NB4 (cell line): ENCODE results near the gene GAS7.

Experiments used
- DNase-seq: peaks from one replicate; pipeline ENCODE4 v3.0.0; 2010; ENCODE audit warnings: low read depth
- H3K4me3 ChIP-seq: one replicate; pipeline ENCODE4 v1.5.1; 2011; ENCODE audit warnings: mild to moderate bottlenecking, low read depth, low read length, moderate library complexity
- MAX ChIP-seq: IDR thresholded peaks from 2 replicates; pipeline ENCODE4 v1.6.1; 2011; ENCODE audit warnings: low read depth, low read length
- MYC ChIP-seq: IDR thresholded peaks from 2 replicates; pipeline ENCODE4 v1.6.1; 2011; ENCODE audit warnings: low read depth, low read length
- POLR2A ChIP-seq: IDR thresholded peaks from 2 replicates; pipeline ENCODE4 v1.6.1; 2011; ENCODE audit warnings: mild to moderate bottlenecking; ENCODE audit not compliant: insufficient read length; ENCODE audit errors: extremely low read depth
- TF ChIP-seq, protein P1 (sequence below): IDR thresholded peaks from one replicate; pipeline ENCODE4 v1.5.1; 2012; ENCODE audit warnings: low read depth, low read length

GAS7 gene

DNA sequence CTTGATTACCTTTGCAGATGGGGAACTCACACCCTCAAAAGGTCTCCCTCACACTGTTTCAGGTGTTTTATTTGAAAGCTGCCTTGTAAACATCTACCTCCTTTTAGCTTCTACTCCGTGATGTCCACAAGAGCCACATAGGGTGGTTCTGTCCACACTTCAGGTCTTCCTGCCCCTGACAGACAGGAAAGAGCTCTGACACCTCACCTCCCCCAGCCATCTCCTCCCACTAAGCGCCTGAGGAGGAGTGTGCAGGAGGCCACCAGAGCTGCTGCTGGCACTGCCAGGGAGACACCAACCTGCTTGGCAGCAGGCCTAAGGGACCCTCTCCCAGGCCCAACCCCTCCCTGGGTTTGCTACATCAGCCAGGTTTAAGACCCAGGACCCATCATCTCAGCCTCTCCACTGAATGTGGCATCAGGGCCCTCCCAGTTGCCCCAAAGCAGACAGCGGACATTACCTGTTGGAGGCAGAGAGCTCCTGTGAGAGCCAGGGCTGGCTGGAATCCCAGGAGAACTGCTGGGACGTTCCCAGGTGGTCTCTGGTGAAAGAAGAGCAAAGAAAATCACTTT lies 217.0 kb downstream of the GAS7 start:
- DNase-seq, result no peak
- TF ChIP-seq MYC (no peak), POLR2A (no peak), MAX (no peak)
- TF ChIP-seq, protein P1, sequence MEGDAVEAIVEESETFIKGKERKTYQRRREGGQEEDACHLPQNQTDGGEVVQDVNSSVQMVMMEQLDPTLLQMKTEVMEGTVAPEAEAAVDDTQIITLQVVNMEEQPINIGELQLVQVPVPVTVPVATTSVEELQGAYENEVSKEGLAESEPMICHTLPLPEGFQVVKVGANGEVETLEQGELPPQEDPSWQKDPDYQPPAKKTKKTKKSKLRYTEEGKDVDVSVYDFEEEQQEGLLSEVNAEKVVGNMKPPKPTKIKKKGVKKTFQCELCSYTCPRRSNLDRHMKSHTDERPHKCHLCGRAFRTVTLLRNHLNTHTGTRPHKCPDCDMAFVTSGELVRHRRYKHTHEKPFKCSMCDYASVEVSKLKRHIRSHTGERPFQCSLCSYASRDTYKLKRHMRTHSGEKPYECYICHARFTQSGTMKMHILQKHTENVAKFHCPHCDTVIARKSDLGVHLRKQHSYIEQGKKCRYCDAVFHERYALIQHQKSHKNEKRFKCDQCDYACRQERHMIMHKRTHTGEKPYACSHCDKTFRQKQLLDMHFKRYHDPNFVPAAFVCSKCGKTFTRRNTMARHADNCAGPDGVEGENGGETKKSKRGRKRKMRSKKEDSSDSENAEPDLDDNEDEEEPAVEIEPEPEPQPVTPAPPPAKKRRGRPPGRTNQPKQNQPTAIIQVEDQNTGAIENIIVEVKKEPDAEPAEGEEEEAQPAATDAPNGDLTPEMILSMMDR, result no peak

DNA sequence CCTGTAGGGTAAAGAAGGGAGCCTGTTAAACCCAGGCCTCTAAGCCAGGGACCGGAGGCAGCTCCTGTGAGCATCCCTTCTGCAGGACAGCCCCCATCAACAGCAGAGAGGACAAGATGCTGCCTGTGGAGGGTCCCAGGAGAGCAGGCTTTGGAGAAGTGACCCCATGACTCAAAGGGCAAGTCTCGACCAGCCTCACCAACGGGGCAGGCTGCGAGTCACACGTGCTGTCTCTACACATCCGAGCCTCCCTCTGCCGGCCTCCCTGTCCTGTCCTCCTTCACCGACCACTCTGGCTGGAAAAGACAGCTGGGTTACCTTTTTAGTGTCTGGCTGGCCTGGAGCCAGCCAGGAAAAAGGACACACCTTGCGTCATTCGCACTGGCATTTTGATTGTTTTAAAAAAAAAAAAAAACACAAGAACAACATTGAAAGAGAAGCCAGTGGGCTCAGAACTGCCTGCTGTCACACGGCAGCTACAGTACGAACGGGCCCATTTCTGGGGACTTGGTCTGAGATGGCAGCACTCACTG lies 218.9 kb downstream of the GAS7 start:
- TF ChIP-seq MAX (no peak), MYC (no peak), POLR2A (no peak)
- TF ChIP-seq, protein P1, result no peak
- DNase-seq, result peak; percentile 39
- no peak overlapping the region for H3K4me3 ChIP-seq

More for the DNA sequence above, 217.0 kb downstream of the GAS7 start:
- no peak overlapping the region for H3K4me3 ChIP-seq

DNA sequence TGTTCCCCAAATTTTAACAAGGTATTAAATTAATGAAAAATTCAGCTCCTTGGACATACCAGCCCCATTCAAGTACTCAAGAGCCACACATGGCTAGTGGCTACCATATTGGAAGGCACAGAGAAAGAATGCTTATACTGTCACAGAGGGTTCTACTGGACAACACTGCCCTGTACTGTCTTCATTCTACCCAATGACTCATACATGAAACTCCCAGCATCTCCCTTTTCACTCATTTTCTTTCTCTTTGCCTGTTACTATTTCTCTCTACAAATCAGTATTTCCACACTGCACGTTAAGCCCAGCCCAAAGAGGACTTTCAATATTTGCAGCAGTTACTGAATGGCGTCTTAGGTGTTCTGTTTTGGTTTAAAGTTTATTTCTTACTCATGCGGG lies 221.2 kb downstream of the GAS7 start:
- H3K4me3 ChIP-seq, result no peak overlapping the region
- no peak for TF ChIP-seq MYC
- TF ChIP-seq POLR2A, result no peak
- TF ChIP-seq, protein P1, result no peak
- no peak for TF ChIP-seq MAX
- peak; percentile 30 for DNase-seq

- DNase-seq, result peak; percentile 43
- no peak overlapping the region for H3K4me3 ChIP-seq
- TF ChIP-seq, protein P1, result no peak
- TF ChIP-seq POLR2A (no peak), MAX (no peak), MYC (no peak)
These were observed 221.9 kb downstream of the GAS7 start for GRCh38 chr17:9976283-9977179.

DNA sequence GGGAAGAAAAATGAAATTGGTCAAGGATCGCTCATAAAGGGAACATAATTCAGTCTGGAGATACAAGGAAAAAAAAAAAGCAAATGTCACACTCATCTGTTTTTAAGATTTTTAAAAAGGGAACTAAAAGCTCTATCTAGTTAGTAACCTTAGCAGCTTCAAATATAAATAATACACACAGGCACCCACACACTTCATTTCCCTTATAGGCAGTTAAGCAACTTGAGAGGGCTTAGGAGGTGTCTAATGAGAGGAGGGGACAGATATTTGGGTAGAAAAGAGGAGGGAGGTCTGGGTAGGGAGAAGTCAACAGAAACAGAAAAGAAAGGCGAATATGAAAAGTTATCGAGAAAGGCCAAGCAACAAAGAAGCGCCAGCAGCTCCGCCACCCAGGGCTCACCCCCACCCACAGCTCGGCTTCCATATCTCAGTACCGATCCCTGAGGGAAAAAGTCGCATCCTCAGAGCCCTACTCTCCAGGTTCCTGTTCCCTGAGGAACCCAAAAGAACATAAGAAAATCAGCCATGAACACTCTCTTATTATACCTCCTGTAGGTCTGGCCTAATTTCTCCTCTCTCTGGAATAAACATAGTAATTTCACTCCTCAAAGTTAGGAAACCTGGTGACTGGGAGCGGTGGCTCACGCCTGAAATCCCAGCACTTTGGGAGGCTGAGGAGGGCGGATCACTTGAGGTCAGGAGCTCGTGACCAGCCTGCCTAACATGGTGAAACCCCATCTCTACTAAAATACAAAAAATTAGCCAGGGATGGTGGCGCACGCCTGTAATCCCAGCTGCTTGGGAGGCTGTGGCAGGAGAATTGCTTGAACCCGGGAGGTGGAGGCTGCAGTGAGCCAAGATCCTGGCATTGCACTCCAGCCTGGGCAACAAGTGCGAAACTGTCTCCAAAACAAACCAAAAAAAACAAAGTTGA lies 223.7 kb downstream of the GAS7 start:
- no peak for TF ChIP-seq POLR2A
- TF ChIP-seq MYC, result no peak
- TF ChIP-seq, protein P1, result no peak
- TF ChIP-seq MAX, result no peak
- peak; percentile 15 for DNase-seq
- no peak overlapping the region for H3K4me3 ChIP-seq
